NCI-H1105 treated with DMSO at 0.1 percent for 48 hours (cell line): Measurements from ENCODE around the gene COX20.

ENCODE experiments used
- DNase-seq: peaks from one replicate; lab custom pipeline; 2025; lab: John Stamatoyannopoulos, UW

Gene COX20

DNA sequence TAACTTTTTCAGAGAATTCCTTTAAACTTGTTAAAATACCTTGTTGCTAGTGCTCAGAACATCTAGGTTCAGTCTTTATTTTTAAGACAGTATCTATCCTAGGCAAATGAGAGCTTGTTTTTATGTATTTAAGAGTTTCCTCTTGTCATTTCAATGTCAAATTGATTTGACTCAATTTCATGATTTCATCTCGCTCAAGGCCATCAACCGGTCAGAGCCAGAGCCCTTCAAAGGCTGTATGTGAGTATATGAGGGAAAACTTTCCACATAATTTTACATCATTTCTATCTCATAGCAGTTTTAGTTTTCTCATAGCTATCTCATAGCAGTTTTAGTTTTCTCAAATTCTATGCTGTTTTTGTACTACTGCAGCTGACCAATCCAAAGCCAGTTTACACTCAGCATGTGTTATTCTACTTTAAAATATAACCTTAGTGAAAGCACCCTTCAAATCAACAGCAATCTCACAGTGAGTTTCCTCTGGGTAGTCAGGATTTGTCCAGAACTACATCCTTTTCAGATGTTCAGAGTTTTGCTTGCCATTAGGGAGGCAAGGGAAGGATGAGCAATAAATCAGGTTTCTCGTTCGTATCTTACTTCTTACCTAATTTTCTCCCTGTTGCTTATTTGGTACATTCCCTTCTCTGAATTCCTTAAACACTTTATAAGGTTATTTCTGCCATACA is 16.2 kb downstream of the COX20 start:
- no peak for DNase-seq

DNA sequence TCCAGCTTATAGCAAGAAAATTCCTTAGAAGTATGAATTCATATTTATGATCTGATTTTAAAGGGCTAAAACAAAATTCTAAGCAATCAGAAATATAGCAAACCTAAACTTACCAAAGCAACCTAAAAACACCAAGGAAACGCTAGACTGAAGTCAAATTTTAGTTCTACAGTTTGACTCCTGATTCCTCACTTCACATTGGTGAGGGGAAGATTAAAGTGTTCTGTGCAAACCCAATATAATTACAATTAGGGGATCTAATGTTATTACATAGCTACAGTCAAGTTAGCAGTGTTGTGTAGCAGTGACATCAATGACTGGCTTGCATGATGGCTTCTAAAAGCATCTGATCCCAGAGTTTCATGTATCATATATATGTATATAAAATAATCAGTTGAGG is 17.2 kb downstream of the COX20 start:
- DNase-seq = no peak

DNA sequence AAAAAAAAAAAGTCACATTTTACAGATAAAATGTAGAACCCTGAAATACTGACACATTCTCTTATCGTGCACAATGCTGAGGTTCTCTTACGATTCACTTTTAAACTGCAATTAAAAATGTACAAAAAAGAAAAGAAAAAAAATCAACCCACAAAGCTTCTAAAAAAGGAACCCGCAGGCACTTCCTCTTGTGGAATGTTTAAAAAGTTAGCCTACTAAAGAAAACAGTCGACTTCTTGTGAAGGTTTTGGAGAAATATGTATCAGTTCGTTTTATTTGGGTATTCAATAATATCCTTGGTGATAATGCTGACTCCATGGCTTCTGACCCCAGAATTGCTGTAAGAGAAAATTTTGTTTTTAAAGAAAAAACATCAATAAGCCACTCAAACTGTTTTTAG is 18.7 kb downstream of the COX20 start:
- no peak for DNase-seq

DNA sequence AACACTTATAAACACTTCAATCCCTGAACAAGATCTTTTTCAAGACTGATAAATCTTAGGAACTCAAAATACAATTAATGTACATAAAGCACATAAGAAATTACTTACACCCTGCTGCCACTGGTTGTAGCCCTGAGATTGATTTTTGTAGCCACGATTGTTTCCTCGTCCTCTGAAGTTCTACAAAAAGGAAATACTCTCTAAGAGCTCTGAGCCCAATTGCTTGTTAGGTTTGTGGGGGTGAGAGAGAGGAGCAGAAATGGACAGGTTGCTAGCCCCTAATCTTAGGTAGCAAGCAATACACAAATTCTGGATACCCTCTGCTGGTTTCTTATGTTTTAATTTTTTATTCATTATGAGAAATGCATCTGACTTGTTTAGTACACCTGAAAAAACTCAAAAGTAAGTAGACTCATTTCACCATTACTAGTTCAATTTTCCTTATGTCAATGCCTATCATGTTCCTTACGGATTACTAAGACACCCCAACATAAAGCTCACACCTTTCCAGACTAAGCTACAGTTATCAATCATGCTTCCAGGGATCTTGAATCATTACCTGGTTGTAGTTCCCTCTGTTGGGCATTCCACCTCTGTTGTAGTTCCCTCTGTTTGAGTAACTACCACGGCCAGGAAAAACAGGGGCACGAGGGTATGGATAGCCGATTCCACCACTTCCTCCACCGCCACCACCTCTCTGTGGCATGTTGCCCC is 19.6 kb downstream of the COX20 start:
- DNase-seq = no peak

DNA sequence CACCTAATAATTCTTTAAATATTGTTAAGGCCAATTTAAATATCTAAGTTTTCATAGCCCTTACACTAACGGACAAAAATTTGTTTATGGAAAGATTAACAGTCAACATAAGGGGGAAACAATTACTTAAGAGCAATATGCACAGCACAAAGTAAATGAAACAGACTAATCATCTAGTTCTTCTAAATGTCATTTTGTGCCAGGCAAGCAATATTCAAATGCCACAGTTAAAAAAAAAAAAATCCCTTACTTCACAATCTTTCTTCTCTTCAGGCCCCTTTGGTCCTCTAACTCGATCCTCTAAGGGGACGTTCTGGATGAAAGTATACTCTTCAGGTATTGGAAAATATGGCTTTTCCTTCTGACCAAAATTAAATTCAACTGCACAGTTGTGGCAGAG is 22.3 kb downstream of the COX20 start:
- DNase-seq = no peak

DNA sequence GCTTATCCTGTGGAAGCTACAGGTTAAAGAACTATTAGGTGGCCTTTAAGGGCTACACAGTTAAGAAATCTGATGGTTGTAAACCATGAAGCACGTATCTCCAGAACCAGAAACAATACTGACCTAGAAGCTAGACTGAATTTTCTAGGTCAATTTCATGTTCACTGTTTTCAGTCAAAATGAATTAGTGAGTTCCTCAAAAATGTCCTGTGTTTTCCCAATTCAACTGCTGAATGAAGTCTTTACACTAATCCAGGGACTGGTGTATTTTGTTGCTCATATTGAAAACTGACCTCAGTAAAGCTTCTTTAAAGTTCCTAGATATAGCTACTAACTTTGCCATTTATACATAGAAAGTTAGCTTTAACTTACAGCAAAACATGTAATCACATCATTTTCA is 22.9 kb downstream of the COX20 start:
- DNase-seq = no peak

DNA sequence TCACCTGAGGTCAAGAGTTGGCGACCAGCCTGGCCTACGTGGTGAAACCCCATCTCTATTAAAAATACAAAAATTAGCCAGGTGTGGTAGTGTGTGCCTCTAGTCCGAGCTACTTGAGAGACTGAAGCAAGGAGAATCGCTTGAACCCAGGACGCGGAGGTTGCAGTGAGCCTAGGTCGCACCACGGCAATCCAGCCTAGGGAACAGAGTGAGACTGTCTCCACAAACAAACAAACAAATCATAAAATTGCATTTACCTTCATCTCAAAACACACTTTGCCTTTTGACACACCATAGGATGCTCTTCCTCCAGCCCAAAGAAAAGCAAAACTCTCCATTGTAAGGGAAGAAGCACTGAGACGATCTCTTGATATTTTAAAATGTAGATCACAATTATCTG is 24.6 kb downstream of the COX20 start:
- no peak for DNase-seq

DNA sequence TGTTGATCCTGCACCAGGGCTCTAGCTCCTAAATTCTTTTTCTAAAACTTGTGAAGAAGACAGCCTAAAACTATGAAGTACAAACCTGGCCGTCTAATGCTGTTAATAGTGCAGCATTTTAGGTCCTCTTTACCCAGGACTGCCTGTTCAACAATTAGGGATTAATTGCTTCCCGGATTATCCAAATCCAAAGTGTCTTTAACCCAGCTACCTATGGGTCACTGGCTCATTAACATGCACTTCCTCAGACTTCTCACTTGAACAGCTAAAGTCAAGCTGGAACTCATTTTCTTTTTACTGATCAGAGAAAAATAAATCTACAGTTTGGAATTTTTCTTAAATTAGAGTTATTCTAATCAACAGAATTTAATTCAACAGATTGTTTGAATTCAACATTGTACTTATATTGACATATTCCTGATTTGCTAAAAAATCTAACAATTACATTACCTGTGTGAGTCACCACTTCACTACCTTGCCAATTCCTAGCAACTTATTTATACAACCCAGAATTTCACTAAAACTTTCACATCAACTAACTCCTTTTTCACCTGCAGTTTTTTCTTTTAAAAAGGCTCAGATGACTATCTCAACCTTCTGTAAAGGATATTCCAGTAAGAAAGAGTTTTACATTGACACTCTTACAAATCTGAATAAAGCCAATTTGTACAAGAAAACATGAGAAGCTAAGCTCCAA is 25.6 kb downstream of the COX20 start:
- no peak for DNase-seq

DNA sequence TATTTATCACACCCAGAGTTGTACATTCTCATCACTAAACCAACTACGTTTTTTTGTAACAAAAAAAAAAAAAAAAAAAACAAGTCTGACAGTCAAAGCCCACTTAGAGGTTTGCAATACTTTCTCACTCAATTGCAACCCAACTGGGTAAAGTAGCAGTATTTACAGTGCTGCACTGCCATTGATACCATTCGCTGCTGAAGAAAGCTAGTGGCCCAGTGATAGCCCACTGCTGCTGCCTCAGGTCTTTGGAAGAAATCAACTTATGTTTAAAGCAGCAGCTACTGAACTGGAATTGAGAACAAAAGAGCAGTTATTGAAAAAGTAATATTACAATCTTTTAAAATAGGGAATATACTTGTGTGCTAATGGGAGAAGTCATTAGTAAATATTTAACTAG is 26.2 kb downstream of the COX20 start:
- DNase-seq = no peak

DNA sequence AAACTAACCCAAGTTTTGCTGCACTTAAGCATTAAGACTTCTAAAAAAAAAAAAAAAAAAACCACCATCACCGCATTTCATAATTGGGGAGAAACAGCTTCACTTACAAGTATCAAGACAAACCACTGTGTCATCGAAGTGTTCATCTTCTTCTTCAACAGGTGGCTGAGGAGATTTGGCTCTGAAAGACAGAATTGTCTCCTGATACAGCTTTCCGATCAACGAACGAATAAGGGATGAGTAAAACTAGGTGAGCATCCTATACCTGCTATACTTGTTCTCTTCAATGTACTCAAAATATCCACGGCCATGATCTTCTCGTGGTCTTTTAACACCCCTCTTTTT is 26.9 kb downstream of the COX20 start:
- no peak for DNase-seq

DNA sequence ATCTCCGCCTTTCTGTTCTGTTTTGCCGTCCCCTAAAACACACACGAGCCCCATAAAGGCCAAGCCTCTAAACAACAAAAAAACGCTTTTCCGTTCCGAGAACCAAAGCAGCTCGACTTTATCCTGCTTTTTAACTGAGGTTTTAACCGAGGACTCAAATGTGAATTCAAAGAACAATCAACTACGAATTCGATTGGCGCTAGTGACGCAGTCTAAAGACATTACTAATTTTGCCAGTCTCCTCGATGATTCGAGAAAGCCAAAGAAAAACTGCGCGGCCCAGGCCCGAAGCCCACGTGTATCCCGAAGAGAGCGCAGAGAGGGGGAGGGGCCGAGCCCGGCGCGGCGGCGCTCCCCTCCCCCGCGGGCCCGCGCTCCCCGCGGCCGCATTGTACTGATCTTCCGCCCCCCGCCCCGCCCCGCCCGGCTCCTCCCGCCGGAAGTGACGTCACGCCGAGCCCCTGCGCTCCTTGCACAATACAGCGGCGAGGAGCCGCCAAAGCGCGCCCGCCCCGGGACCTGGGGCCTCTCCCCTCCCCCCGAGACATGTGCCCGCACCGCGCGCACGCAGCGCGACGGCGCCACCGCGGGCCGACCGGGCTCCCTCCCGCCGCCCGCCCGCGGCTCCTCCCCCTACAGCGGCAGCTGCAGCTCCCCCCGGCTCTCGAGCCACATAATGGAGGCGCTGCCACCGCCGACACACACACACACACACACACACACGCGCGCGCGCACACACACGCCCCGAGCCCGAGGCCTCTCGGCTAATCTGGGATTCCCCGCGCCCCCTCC is 27.4 kb downstream of the COX20 start:
- DNase-seq = peak; percentile 76

DNA sequence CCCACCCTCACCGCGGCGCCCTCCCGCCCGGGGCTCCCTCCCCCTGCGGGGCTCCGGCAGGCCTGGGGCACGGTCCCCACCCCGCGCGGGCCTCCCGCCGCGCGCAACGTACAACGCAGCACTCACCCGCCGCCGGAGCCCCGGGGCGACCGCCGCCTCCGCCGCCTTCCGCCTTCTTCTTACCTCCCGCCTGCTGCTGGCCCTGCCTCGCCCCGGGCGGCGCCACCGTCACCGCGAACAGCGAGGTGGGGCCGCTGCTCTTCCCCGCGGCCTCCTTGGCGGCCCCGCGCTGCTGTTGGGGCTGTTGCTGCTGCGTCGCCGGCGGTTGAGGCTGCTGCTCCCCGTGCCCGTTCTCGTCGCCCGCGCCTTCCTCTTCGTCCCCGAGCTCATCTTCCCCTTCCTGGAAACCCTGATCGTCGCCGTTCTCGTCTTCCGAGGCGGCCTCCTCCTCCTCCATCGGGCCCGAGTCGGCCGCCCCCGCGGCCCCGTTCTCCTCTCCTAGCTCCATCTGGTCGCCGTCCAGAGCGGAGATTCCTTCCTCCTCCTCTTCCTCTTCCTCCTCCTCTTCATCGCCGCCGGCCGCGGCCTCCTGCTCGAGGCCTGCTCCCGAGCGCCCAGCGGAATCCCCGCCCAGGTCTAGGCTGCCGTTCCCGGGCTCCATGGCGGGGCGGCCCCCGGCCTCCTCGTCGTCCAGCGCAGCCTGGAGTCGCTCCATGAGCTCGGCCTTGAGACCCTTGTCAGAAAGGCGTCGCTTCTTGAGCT is 28.2 kb downstream of the COX20 start:
- no peak for DNase-seq

DNA sequence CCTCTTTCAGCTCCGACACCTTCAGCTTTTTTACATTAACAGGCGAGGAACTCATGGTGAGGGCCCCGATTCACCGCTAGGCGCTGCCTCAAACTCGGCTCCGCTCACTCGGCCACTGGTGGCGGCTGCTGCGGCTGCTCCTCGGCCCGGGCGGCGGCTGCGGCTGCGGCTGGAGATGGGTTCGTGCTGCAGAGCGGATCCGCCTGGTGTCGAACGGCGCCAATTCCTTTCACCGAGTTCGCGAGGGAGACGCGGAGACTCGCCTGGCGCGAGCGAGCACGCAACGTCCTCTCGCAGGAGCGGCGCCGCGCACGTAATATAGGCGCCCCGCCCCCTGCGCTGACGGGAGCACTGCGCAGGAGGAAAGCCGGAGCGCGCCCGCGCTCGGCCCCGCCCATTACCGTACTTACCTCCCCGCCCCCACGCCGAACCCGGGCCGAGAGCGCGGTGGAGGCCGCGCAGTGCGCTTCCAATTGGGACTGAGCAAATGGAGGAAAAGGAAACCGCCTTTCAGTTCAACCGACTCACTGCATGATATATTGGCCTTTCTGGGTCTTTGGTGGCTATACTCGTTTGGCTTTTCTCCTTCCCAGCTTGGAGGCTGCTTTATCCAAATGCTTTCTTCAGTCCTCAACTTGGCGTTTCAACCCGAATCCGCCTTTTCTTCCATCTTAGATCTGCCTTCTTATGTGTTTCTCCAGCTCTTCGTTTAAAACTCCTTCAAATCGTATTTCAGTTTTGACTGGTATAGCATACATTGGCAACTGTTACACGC is 29.0 kb downstream of the COX20 start, which contains the start of gene HNRNPU:
TSS of gene HNRNPU (minus strand) at position 291 of the 775 bp plus-strand sequence. CDS start at position 55, 236 bp downstream.
- DNase-seq = peak; percentile 86

DNA sequence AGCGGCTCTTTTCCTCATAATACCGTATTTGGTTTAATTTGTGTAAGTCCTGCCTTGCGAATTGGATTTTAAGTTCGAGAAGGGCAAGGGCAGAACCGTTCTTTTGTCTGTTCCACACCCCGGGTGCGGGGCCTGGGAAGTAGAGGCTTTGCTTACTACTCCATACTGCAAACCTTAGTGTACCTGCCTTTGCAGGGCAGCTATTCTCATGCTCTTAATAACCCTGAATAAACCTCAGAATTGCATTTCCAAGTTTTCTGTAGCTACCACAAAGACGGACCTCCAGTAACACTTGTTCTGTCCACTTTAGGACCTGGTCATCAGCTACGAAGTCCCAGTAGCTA is 29.5 kb downstream of the COX20 start:
- DNase-seq = peak; percentile 53

DNA sequence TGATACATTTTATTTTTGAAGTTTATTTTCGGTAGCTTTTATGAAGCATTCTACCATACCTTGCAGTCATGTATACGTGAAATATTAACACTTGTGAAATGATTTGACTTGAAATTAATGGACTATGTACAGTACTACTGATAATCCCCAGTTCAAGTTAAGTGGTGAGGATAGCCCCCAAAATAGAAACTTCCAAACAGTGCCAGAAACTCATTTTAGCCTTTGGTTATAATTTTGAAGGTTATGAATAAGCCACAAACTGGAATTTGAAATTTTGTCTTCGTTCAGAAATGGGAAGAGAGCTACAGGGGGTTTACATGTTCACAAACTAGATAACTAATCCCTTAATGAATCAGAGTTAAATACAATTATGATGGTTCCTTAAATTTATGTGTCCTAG is 30.4 kb downstream of the COX20 start:
- no peak for DNase-seq

DNA sequence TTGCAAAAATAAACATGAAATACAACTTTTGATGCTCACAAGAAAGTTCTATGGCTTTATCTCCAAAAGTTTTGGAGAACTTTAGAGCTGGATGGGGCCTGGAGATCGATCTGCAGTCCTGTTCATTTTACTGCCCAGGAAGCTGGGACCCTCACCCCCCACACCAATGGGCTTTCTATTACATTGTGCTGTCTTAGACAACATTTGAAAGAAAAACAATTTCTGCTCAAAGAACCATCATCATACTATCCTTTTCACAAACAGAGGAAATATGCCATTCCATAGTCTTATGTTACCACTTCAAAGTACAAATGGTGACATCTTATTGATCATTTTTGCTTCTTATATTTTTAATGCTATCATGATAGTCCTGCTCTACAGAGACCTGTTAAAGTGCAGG is 30.9 kb downstream of the COX20 start:
- DNase-seq = no peak

DNA sequence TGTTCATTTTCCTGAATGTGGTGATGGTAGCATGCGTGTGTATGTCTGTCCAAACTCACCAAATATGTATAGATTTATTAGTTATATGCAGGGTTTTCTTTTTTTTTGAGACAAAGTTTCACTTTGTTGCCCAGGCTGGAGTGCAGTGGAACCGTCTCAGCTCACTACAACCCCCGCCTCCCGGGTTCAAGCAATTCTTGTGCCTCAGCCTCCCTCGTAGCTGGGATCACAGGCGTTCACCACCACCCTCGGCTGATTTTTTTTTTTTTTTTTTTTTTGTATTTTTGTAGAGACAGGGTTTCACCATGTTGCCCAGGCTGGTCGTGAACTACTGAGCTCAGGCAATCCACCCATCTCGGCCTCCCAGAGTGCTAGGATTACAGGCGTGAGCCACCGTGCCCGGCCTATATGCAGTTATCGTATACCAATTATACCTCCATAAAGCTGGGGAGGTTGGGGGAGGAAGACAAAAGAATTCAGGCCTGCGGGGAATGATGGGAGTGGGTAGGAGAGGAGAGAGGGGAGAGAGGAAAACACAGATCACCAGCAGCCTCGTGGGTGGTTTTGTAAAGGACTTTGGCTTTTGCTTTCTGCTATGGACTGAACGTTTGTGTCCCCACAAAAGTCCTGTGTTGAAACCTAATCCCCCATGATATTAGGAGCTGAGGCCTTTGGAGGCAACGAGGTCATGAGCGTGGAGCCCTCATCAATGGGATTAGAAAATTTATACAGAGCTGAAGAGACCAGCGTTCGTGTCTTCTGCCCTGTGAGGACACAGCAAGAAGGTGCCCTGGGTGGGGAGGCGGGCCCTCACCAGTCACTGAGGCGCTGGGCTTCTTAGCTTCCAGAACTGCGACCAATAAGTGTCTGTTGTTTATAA is 33.3 kb downstream of the COX20 start:
- DNase-seq = no peak

DNA sequence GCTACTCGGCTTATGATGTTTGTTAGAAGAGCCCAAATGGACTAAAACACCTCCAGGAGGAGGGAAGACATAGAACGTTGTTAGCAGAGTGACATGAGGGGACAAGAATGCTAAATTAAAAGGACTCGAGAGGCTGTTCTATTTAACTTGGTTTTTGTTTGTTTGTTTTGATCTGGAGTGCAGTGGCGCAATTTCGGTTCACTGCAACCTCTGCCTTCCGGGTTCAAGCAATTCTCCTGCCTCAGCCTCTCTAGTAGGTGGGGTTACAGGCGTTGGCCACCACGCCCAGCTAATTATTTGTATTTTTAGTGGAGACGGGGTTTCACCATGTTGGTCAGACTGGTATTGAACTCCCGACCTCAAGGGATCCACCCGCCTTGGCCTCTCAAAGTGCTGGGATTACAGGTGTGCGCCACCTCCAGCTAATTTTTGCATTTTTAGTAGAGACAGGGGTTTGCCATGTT is 33.9 kb downstream of the COX20 start:
- no peak for DNase-seq

DNA sequence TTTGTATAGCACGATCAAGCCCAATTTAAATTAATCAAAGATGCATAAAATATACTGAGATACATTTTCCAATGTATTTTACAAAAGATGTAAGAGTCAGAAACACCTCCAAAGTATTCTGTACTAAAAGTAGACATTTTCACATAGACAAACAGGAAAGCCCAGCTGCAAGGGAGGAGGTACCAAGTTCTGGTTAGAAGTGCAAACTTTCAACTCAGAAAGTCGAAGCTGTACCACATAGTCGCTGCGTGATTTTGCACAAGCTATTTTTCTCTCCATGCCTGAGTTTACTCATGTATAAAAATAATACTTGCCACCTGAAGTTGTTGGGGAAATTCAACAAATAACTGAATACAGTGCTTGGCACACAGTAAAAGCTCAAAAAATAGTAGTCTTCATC is 34.5 kb downstream of the COX20 start:
- DNase-seq = no peak
